Upper lobe of right lung (tissue), 1 donor: ENCODE data around the gene MTFMT. TPM values are rescaled to one million over a fixed set of nuclear protein-coding genes. Genes with fewer than 3 reads are reported as not detected.

ENCODE experiments used
- ATAC-seq: fragments of 200-7000 bp; cut with Tn5 transposase; one replicate; pipeline ENCODE4 v1.9.1; 2020; ENCODE audit warnings: mild to moderate bottlenecking, moderate library complexity
- DNase-seq: peaks from one replicate; pipeline ENCODE4 v3.0.0-alpha.2; 2020
- H3K27ac ChIP-seq: fragments of 200-600 bp; one replicate; pipeline ENCODE4 v1.8.0; 2022
- H3K27me3 ChIP-seq: fragments of 200-600 bp; one replicate; pipeline ENCODE4 v1.8.0; 2022; ENCODE audit warnings: mild to moderate bottlenecking
- H3K36me3 ChIP-seq: fragments of 200-600 bp; one replicate; pipeline ENCODE4 v1.8.0; 2022
- H3K4me1 ChIP-seq: fragments of 200-600 bp; one replicate; pipeline ENCODE4 v1.8.0; 2022
- H3K4me3 ChIP-seq: fragments of 200-600 bp; one replicate; pipeline ENCODE4 v1.8.0; 2022; ENCODE audit warnings: mild to moderate bottlenecking
- H3K9me3 ChIP-seq: fragments of 200-600 bp; one replicate; pipeline ENCODE4 v1.8.0; 2022
- CTCF ChIP-seq: fragments of 200-600 bp; IDR thresholded peaks from one replicate; pipeline ENCODE4 v1.8.0; 2022; ENCODE audit warnings: antibody characterized with exemption
- intact Hi-C: fragments of 100-400 bp; cut with DNase I; formaldehyde crosslinking; loops from one replicate; pipeline ENCODE4 v1.11.0; 2022
- total RNA-seq: library from RNA; stranded (reverse); fragmentation: NEBNext Ultra II Directional; extraction: Animal tissue kit (Norgen Biotek cat#: 25700); gene quantifications from one replicate; pipeline ENCODE4 v1.2.1, GENCODE V29; 2021
- donor health status: DM: no; HTN: yes; CAD: no; lungs with severe emphysema.

Gene MTFMT
- total RNA-seq, 1 donor from 2014 or later: 13.7 TPM

GRCh38 chr15:65062726-65063125, 33.3 kb upstream of the MTFMT start:
- no peak overlapping the region for H3K4me3 ChIP-seq
- no peak for DNase-seq
- ATAC-seq: no peak
- intact Hi-C loops: no loop called here
- no peaks in the 10 kb centered on the region for H3K9me3 ChIP-seq
- H3K4me1 ChIP-seq: peaks cover 6% of the 10 kb centered on the region
- H3K36me3 ChIP-seq: no peaks in the 10 kb centered on the region
- H3K27ac ChIP-seq: no peak overlapping the region
- no peak for TF ChIP-seq CTCF
- H3K27me3 ChIP-seq: peaks cover 17% of the 10 kb centered on the region

GRCh38 chr15:65062061-65062460, 32.6 kb upstream of the MTFMT start:
- TF ChIP-seq CTCF: no peak
- Histone ChIP-seq H3K9me3 (no peaks in the 10 kb centered on the region), H3K4me3 (no peak overlapping the region), H3K27me3 (peaks cover 11% of the 10 kb centered on the region), H3K27ac (no peak overlapping the region), H3K36me3 (peaks cover 4% of the 10 kb centered on the region), H3K4me1 (peaks cover 6% of the 10 kb centered on the region)
- intact Hi-C loops: no loop called here
- DNase-seq (no peak), ATAC-seq (no peak)

GRCh38 chr15:65060641-65061397, 31.4 kb upstream of the MTFMT start:
- intact Hi-C loops: no loop called here
- Histone ChIP-seq H3K9me3 (no peaks in the 10 kb centered on the region), H3K27ac (peak overlapping the region; percentile 42), H3K36me3 (peaks cover 6% of the 10 kb centered on the region), H3K4me3 (no peak overlapping the region), H3K27me3 (no peaks in the 10 kb centered on the region), H3K4me1 (peaks cover 6% of the 10 kb centered on the region)
- ATAC-seq: no peak
- DNase-seq: no peak
- TF ChIP-seq CTCF: no peak

GRCh38 chr15:65059931-65060596, 30.6 kb upstream of the MTFMT start:
- Histone ChIP-seq H3K9me3 (no peaks in the 10 kb centered on the region), H3K4me1 (peaks cover 12% of the 10 kb centered on the region), H3K36me3 (peaks cover 6% of the 10 kb centered on the region), H3K4me3 (no peak overlapping the region), H3K27me3 (no peaks in the 10 kb centered on the region), H3K27ac (peak overlapping the region; percentile 42)
- intact Hi-C loops: no loop called here
- ATAC-seq: no peak
- TF ChIP-seq CTCF: no peak
- DNase-seq: no peak

- H3K4me1 ChIP-seq: peaks cover 18% of the 10 kb centered on the region
- no peak overlapping the region for H3K4me3 ChIP-seq
- ATAC-seq (no peak), DNase-seq (no peak)
- H3K27ac ChIP-seq: no peak overlapping the region
- H3K9me3 ChIP-seq: no peaks in the 10 kb centered on the region
- intact Hi-C loops: no loop called here
- peaks cover 6% of the 10 kb centered on the region for H3K36me3 ChIP-seq
- no peak for TF ChIP-seq CTCF
- no peaks in the 10 kb centered on the region for H3K27me3 ChIP-seq
Observed at GRCh38 chr15:65059369-65059750, 29.9 kb upstream of the MTFMT start.
